ENCODE data around the gene NIN. TPM values are rescaled to one million over a fixed set of nuclear protein-coding genes. Genes with fewer than 3 reads are reported as not detected.
A peak's percentile ranks its signal among the peaks of the same experiment; 100 is the strongest.

The NIN gene
- total RNA-seq, 4 donors from 2014 or later, result 22.7 to 48.2 (median 36.8) TPM

DNA sequence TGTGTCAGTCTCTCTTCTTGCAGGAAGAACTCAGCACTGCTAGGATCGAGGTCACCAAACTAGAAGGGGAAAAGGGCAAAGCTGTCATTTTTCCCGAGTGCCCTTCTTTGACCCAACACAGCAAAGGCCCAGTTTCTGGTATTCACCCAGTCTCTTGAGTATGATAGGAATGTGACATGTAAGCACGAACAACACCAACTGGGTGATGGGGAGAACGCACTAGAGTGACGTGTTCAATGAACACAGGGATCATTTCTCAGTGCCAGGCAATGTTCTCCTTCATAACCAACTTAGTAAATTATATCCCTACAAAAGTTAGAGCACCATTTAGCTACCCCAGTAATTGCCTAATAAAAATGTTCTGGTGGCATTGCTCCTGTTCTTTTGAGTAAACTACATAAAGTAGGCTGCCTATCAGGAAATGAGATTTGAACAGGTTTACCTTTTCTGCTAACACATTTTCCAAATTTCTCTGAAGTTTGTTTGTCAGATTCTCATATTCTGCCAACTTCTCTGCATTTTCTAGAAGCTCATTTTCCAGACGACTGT is 64.5 kb downstream of the NIN start:
- peak overlapping the region; percentile 54 for H3K27ac ChIP-seq
- no peak for DNase-seq (ENCODE audit: low spot score in 2 of 2)
- no peaks in the 10 kb centered on the region for H3K9me3 ChIP-seq
- peaks cover 74% of the 10 kb centered on the region for H3K36me3 ChIP-seq
- H3K27me3 ChIP-seq, result no peaks in the 10 kb centered on the region
- H3K4me3 ChIP-seq, result no peak overlapping the region
- TF ChIP-seq EP300 (IDR thresholded peaks at IDR 0.05), result no peak
- no peak for TF ChIP-seq CTCF (IDR thresholded peaks at IDR 0.05)
- no peak for TF ChIP-seq POLR2A (IDR thresholded peaks at IDR 0.05)
- peak in 1 of 3 donors; percentile 19 for TF ChIP-seq POLR2AphosphoS5 (IDR thresholded peaks at IDR 0.05)
- H3K4me1 ChIP-seq, result peaks cover 10% of the 10 kb centered on the region
- 53% methylated on average over 6 of the region's 6 CpGs for WGBS

- peaks cover 62% of the 10 kb centered on the region for H3K36me3 ChIP-seq
- peaks cover 6% of the 10 kb centered on the region for H3K4me1 ChIP-seq
- 62% methylated on average over 12 of the region's 12 CpGs for WGBS
- H3K9me3 ChIP-seq, result no peaks in the 10 kb centered on the region
- TF ChIP-seq CTCF (IDR thresholded peaks at IDR 0.05) (no peak), POLR2A (IDR thresholded peaks at IDR 0.05) (no peak), POLR2AphosphoS5 (IDR thresholded peaks at IDR 0.05) (no peak), EP300 (IDR thresholded peaks at IDR 0.05) (no peak)
- DNase-seq (ENCODE audit: low spot score in 2 of 2), result no peak
- H3K27me3 ChIP-seq, result no peaks in the 10 kb centered on the region
- H3K4me3 ChIP-seq, result no peak overlapping the region
- H3K27ac ChIP-seq, result peak overlapping the region; percentile 72
Measured at GRCh38 chr14:50763382-50764007, 67.5 kb downstream of the NIN start.

DNA sequence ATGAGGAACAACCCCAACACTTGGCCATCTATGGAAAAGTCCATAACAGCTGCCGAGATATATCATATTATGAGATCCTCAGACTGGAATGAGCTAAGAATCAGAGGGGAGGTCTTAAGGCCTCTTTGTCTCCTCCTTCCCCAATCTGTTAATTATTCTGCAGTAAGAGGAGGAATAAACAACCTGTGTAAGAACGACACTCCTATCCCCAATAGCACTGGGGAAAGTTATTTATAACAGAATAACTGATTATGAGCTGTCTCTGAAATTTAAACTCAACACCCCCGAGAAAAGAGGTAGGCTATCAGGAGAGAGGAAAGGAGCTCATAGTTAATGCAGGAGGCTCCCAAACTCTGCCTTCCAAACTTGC is 68.0 kb downstream of the NIN start:
- TF ChIP-seq EP300 (IDR thresholded peaks at IDR 0.05) (no peak), POLR2A (IDR thresholded peaks at IDR 0.05) (no peak), POLR2AphosphoS5 (IDR thresholded peaks at IDR 0.05) (no peak), CTCF (IDR thresholded peaks at IDR 0.05) (no peak)
- Histone ChIP-seq H3K4me1 (peaks cover 6% of the 10 kb centered on the region), H3K27me3 (no peaks in the 10 kb centered on the region), H3K4me3 (no peak overlapping the region), H3K27ac (peak overlapping the region; percentile 72), H3K9me3 (no peaks in the 10 kb centered on the region), H3K36me3 (peaks cover 66% of the 10 kb centered on the region)
- WGBS, result 68% methylated on average over 3 of the region's 3 CpGs
- no peak for DNase-seq (ENCODE audit: low spot score in 2 of 2)

- WGBS, result 87% methylated on average over 9 of the region's 9 CpGs
- H3K27me3 ChIP-seq, result no peaks in the 10 kb centered on the region
- H3K4me3 ChIP-seq, result no peak overlapping the region
- no peaks in the 10 kb centered on the region for H3K9me3 ChIP-seq
- H3K27ac ChIP-seq, result peak overlapping the region; percentile 72
- DNase-seq (ENCODE audit: low spot score in 2 of 2), result no peak
- TF ChIP-seq EP300 (IDR thresholded peaks at IDR 0.05), result no peak
- no peak for TF ChIP-seq CTCF (IDR thresholded peaks at IDR 0.05)
- TF ChIP-seq POLR2A (IDR thresholded peaks at IDR 0.05), result no peak
- no peak for TF ChIP-seq POLR2AphosphoS5 (IDR thresholded peaks at IDR 0.05)
- peaks cover 68% of the 10 kb centered on the region for H3K36me3 ChIP-seq
- H3K4me1 ChIP-seq, result peaks cover 6% of the 10 kb centered on the region
Measured at GRCh38 chr14:50762001-50762930, 68.7 kb downstream of the NIN start.
